Mammary epithelial cell (primary cell): ENCODE data around the gene LTBP3.

ENCODE experiments used
- EZH2 ChIP-seq: IDR thresholded peaks from 2 replicates; pipeline ENCODE4 v1.6.1; 2012; ENCODE audit warnings: low read length, inconsistent platforms, borderline replicate concordance
- TF ChIP-seq, protein P1 (sequence below), 2 donors: IDR thresholded peaks in 1 of 2; conservative IDR thresholded peaks in 1 of 2; 2 replicates each; pipeline ENCODE4 v1.5.1; 2011 to 2012; ENCODE audit warnings: inconsistent platforms in 2 of 2, low read length in 2 of 2, mild to moderate bottlenecking in 2 of 2, control low read depth in 1 of 2, low read depth in 1 of 2; ENCODE audit not compliant: insufficient read depth in 1 of 2; ENCODE audit errors: extremely low read depth in 1 of 2

DNA sequence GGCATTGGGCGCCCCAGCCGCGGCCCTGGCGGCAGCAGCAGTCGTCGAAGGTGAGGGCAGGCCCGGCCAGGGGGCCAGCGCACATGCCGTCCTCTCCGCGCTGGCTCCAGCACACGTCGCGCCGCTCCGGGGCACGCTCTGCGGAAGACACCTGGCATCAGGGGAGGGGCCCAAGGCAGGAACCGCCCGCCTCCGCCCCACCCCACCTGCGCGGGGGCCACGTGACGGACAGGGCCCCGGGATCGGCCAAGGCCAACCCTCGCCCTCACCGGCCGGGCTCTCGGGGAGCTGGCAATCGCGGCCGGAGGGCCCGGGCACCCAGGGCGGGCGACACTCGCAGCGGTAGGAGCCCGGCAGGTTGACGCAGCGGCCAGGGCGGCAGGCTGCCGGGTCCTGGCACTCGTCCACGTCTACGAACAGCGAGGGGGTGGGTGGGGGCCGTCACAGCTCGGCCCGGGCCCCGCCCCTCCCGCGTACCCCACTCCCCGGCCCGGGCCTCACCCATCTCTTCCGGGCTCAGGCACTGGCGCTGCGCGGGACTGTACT lies 18.3 kb downstream of the LTBP3 start:
- TF ChIP-seq, protein P1, sequence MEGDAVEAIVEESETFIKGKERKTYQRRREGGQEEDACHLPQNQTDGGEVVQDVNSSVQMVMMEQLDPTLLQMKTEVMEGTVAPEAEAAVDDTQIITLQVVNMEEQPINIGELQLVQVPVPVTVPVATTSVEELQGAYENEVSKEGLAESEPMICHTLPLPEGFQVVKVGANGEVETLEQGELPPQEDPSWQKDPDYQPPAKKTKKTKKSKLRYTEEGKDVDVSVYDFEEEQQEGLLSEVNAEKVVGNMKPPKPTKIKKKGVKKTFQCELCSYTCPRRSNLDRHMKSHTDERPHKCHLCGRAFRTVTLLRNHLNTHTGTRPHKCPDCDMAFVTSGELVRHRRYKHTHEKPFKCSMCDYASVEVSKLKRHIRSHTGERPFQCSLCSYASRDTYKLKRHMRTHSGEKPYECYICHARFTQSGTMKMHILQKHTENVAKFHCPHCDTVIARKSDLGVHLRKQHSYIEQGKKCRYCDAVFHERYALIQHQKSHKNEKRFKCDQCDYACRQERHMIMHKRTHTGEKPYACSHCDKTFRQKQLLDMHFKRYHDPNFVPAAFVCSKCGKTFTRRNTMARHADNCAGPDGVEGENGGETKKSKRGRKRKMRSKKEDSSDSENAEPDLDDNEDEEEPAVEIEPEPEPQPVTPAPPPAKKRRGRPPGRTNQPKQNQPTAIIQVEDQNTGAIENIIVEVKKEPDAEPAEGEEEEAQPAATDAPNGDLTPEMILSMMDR (conservative IDR thresholded peaks at IDR 0.05 in 1 of 2, IDR thresholded peaks at IDR 0.05 in 1 of 2; ENCODE audit: extremely low read depth in 1 of 2, insufficient read depth in 1 of 2, low read depth in 1 of 2, low read length in 2 of 2) = peak in 1 of 2 donors; percentile 3
- TF ChIP-seq EZH2 = no peak
